Upper lobe of left lung (tissue), 6 donors: ENCODE data around the gene TYMS. TPM values are rescaled to one million over a fixed set of nuclear protein-coding genes. Genes with fewer than 3 reads are reported as not detected.
A peak's percentile ranks its signal among the peaks of the same experiment; 100 is the strongest.

ENCODE experiments used
- ATAC-seq, 2 donors: fragments of 200-7000 bp; cut with Tn5 transposase; one replicate each; pipeline ENCODE4 v1.9.1; 2022; ENCODE audit warnings: mild to moderate bottlenecking in 2 of 2, moderate library complexity in 2 of 2; ENCODE audit not compliant: low FRiP score in 2 of 2
- DNase-seq, 2 donors: peaks; one replicate each; pipeline ENCODE4 v3.0.0-alpha.2; 2019 to 2020
- H3K27ac ChIP-seq, 4 donors: fragments of 200-600 bp; sonication (generic); one replicate each; pipeline ENCODE4 v1.5.1; 2016 to 2019
- H3K27me3 ChIP-seq, 4 donors: fragments of 200-600 bp; sonication (generic); one replicate each; pipeline ENCODE4 v1.5.1; 2017 to 2019
- H3K36me3 ChIP-seq, 4 donors: fragments of 200-600 bp; sonication (generic); one replicate each; pipeline ENCODE4 v1.5.1; 2016 to 2019
- H3K4me1 ChIP-seq, 4 donors: fragments of 200-600 bp; sonication (generic); one replicate each; pipeline ENCODE4 v1.5.1; 2018 to 2019
- H3K4me3 ChIP-seq, 4 donors: fragments of 200-600 bp; sonication (generic); one replicate each; pipeline ENCODE4 v1.5.1; 2017 to 2019; ENCODE audit warnings: mild to moderate bottlenecking in 2 of 4, moderate library complexity in 1 of 4
- H3K9me3 ChIP-seq, 4 donors: fragments of 200-600 bp; sonication (generic); one replicate each; pipeline ENCODE4 v1.5.1; 2018 to 2019
- EP300 ChIP-seq, 4 donors: sonication (generic); formaldehyde crosslinking; IDR thresholded peaks; one replicate each; pipeline ENCODE4 v1.5.1; 2017; ENCODE audit warnings: antibody characterized with exemption in 4 of 4, control low read depth in 2 of 4
- POLR2A ChIP-seq, 4 donors: fragments of 450-650 bp; IDR thresholded peaks; one replicate each; pipeline ENCODE4 v1.5.1; 2016 to 2017; ENCODE audit warnings: antibody characterized with exemption in 4 of 4, mild to moderate bottlenecking in 2 of 4
- POLR2AphosphoS5 ChIP-seq, 2 donors: sonication (generic); formaldehyde crosslinking; IDR thresholded peaks; one replicate each; pipeline ENCODE4 v1.5.1; 2017; ENCODE audit warnings: antibody characterized with exemption in 2 of 2
- WGBS, 2 donors: methylation state at CpG; one replicate each; pipeline ENCODE4 v1.1.5; 2017 to 2018; 5-methylcytosine and 5-hydroxymethylcytosine counted together
- total RNA-seq, 6 donors: library from RNA; depleted of rRNA in 4 of 6; stranded (reverse); fragments of >200 nt in 4 of 6; gene quantifications; one replicate each; pipeline versions ENCODE4 v1.1.0 to v1.2.1, GENCODE V29; 2016 to 2021
- TF ChIP-seq, protein P1 (sequence below), 6 experiments: fragments of 450-650 bp in 4 of 6; fragments of 200-600 bp in 2 of 6; sonication (generic) in 2 of 6; IDR thresholded peaks; one replicate each; pipeline ENCODE4 v1.5.1; 2016 to 2019; ENCODE audit warnings: antibody characterized with exemption in 6 of 6
- donor health status: DM: no; HTN: no; CAD: no; lungs with moderate emphysema.
- donor health status: DM: no; HTN: yes; CAD: no; lungs with severe emphysema.

The TYMS gene
- total RNA-seq, 6 donors from 2014 or later: 5.2 to 16.3 (median 7.6) TPM; not detected in 1

DNA sequence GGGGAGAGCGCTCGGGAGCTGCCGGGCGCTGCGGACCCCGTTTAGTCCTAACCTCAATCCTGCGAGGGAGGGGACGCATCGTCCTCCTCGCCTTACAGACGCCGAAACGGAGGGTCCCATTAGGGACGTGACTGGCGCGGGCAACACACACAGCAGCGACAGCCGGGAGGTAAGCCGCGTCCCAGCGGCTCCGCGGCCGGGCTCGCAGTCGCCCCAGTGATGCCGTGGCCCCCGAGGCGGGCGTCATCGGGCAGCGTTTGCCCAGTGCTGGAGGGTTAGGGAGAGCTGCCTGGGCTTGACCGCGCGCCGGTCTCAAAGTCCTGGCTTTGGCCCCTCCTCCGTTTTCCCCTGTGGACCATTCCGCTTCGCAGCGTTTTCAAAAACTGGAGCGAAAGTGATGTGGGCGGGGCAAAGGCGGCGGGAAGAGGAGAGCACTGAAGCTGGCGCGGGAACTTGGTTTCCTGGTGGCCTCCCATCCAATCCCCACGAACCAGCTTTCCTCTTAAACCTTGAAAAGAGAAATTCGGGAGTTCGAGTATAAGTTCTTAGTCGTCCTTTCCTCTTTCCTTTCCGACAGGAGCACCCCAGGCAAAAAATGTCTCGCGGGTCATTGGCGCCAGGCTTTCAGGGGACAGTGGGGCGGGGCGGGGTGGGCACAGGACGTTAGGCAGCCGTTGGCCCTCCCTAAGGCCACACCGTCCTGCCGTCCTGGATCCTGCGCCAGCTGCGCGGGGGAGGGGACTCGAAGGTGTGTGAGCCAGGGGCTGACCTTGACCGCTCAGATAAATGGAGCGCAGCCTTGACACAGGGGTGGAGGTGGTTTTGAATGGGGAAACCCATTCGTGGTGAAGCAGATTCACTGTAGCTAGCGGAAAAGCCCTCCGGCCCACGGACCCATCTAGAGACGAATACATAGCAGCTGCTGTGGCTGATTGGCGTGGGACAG is 821 bp downstream of the TYMS start:
- Histone ChIP-seq H3K4me3 (peak overlapping the region; percentile 43 to 88 (median 66)), H3K27ac (peak overlapping the region in 2 of 4 donors; percentile 30 to 62)
- whole genome bisulfite sequencing, 2 donors: 3 to 4% methylated on average over 35 to 39 of the region's 72 CpGs

GRCh38 chr18:658947-659533 is 1.6 kb downstream of the TYMS start:
- DNase-seq: no peak
- H3K4me1 ChIP-seq: peaks cover 5 to 21% (median 13%) of the 10 kb centered on the region in 4 donors
- H3K27me3 ChIP-seq: peaks cover 0 to 7% (median 0%) of the 10 kb centered on the region in 4 donors
- 80 to 88% methylated on average over 10 of the region's 10 CpGs for WGBS, 2 donors
- H3K27ac ChIP-seq: no peak overlapping the region
- no peak for ATAC-seq
- peak overlapping the region in 3 of 4 donors; percentile 65 to 88 (median 67) for H3K4me3 ChIP-seq
- no peaks in the 10 kb centered on the region for H3K9me3 ChIP-seq
- no peaks in the 10 kb centered on the region for H3K36me3 ChIP-seq
- TF ChIP-seq EP300 (IDR thresholded peaks at IDR 0.05): no peak
- TF ChIP-seq POLR2A (IDR thresholded peaks at IDR 0.05): no peak
- TF ChIP-seq, protein P1, sequence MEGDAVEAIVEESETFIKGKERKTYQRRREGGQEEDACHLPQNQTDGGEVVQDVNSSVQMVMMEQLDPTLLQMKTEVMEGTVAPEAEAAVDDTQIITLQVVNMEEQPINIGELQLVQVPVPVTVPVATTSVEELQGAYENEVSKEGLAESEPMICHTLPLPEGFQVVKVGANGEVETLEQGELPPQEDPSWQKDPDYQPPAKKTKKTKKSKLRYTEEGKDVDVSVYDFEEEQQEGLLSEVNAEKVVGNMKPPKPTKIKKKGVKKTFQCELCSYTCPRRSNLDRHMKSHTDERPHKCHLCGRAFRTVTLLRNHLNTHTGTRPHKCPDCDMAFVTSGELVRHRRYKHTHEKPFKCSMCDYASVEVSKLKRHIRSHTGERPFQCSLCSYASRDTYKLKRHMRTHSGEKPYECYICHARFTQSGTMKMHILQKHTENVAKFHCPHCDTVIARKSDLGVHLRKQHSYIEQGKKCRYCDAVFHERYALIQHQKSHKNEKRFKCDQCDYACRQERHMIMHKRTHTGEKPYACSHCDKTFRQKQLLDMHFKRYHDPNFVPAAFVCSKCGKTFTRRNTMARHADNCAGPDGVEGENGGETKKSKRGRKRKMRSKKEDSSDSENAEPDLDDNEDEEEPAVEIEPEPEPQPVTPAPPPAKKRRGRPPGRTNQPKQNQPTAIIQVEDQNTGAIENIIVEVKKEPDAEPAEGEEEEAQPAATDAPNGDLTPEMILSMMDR (IDR thresholded peaks at IDR 0.05): no peak
- no peak for TF ChIP-seq POLR2AphosphoS5 (IDR thresholded peaks at IDR 0.05)

More for the DNA sequence above, 821 bp downstream of the TYMS start:
- no peaks in the 10 kb centered on the region for H3K9me3 ChIP-seq
- peaks cover 5 to 21% (median 13%) of the 10 kb centered on the region in 4 donors for H3K4me1 ChIP-seq
- H3K36me3 ChIP-seq: no peaks in the 10 kb centered on the region
- peaks cover 0 to 7% (median 0%) of the 10 kb centered on the region in 4 donors for H3K27me3 ChIP-seq
- TF ChIP-seq EP300 (IDR thresholded peaks at IDR 0.05) (no peak), POLR2A (IDR thresholded peaks at IDR 0.05) (no peak), POLR2AphosphoS5 (IDR thresholded peaks at IDR 0.05) (no peak)
- TF ChIP-seq, protein P1 (IDR thresholded peaks at IDR 0.05): no peak
- peak; percentile 84 to 91 for DNase-seq
- peak; percentile 88 to 95 for ATAC-seq

GRCh38 chr18:659597-659996 is 2.1 kb downstream of the TYMS start:
- H3K27me3 ChIP-seq: peaks cover 0 to 7% (median 0%) of the 10 kb centered on the region in 4 donors
- WGBS, 2 donors: 93 to 97% methylated on average over 6 of the region's 6 CpGs
- DNase-seq: no peak
- H3K9me3 ChIP-seq: no peaks in the 10 kb centered on the region
- peaks cover 5 to 21% (median 13%) of the 10 kb centered on the region in 4 donors for H3K4me1 ChIP-seq
- no peak overlapping the region for H3K27ac ChIP-seq
- no peaks in the 10 kb centered on the region for H3K36me3 ChIP-seq
- ATAC-seq: no peak
- H3K4me3 ChIP-seq: no peak overlapping the region
- TF ChIP-seq POLR2A (IDR thresholded peaks at IDR 0.05) (no peak), POLR2AphosphoS5 (IDR thresholded peaks at IDR 0.05) (no peak), EP300 (IDR thresholded peaks at IDR 0.05) (no peak)
- TF ChIP-seq, protein P1 (IDR thresholded peaks at IDR 0.05): no peak

DNA sequence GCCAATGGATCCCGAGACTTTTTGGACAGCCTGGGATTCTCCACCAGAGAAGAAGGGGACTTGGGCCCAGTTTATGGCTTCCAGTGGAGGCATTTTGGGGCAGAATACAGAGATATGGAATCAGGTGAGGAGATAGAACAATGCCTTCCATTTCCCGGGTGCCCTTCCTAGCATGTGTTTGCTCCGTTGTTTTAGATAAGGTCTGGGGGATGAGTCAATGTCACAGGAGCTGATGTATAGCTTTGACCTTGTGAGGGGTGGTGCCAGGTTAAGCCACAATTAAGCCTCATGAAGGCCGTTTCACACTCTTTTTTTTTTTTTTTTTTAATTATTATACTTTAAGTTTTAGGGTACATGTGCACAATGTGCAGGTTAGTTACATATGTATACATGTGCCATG is 4.7 kb downstream of the TYMS start:
- DNase-seq: no peak
- no peak for ATAC-seq
- Histone ChIP-seq H3K27ac (no peak overlapping the region), H3K36me3 (no peaks in the 10 kb centered on the region), H3K27me3 (peaks cover 0 to 7% (median 0%) of the 10 kb centered on the region in 4 donors), H3K4me1 (peaks cover 5 to 17% (median 10%) of the 10 kb centered on the region in 4 donors), H3K4me3 (no peak overlapping the region), H3K9me3 (no peaks in the 10 kb centered on the region)
- WGBS, 2 donors: 95 to 96% methylated on average over 4 of the region's 4 CpGs
- no peak for TF ChIP-seq POLR2AphosphoS5 (IDR thresholded peaks at IDR 0.05)
- TF ChIP-seq POLR2A (IDR thresholded peaks at IDR 0.05): no peak
- TF ChIP-seq, protein P1 (IDR thresholded peaks at IDR 0.05): no peak
- TF ChIP-seq EP300 (IDR thresholded peaks at IDR 0.05): no peak
